Kidney glomerular epithelial cell (primary cell): ENCODE measurements around the gene GRIN2A.

Experiments used
- DNase-seq: peaks from one replicate; lab custom pipeline; 2025; lab: John Stamatoyannopoulos, UW

GRIN2A gene

GRCh38 chr16:9860876-9861275, 321.4 kb downstream of the GRIN2A start:
- DNase-seq = no peak

DNA sequence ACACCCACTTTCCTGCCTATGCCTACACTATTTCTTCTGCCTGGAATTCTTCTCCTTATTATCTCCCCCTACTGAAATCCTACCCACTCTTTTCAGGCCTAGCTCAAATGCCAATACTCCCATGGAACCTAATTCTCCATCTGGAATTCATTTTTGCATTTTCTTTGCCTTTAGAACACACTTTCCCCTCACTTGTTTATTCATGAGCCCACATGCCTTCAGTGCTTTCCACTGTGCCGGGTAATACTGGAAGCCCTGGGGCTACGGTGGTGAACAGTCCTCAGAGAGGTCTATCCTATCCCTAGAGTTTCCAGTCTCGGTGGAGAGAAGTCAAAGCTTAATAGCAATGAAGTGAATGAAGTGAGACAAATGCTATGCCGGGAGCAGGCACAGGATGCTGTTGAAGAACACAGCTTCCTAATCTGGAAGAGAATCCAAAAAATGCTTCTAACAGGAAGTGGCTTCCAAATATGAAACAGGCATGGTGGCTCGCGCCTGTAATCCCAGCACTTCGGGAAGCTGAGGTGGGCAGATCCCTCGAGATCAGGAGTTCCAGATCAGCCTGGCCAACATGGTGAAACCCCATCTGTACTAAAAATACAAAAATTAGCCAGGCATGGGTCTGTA, 322.4 kb downstream of the GRIN2A start:
- DNase-seq = no peak

- no peak for DNase-seq
Observed at GRCh38 chr16:9854675-9855074, 327.6 kb downstream of the GRIN2A start.

- DNase-seq = no peak
Observed at GRCh38 chr16:9852003-9852402, 330.2 kb downstream of the GRIN2A start.

GRCh38 chr16:9850817-9851216, 331.4 kb downstream of the GRIN2A start:
- no peak for DNase-seq

DNA sequence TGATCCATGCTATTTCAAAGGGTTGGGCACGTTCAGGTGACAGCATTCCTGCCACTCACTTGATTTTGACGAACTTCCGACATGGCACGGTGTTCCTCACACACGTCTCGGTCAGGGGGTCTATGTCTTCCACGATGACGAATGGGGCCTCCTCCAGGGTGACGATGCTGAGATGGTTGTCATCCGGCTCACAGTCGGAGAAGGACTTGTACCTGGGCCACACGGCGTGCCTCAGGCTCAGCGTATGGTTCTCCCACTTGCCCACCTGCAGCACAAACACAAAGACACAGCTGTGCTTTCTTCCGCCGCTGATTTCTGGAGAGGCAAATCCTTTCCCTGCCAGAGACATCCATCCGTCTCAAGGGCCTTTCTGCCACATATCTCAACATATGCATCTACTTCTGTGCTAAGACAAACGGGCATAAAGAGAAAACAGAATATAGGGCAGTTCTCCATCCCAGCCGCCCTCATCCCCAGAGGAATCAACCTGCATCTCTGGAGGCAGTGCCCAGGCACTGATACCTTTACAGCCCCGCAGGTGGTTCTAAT, 332.5 kb downstream of the GRIN2A start:
- no peak for DNase-seq

- no peak for DNase-seq
Observed at GRCh38 chr16:9847146-9847545, 335.1 kb downstream of the GRIN2A start.

DNA sequence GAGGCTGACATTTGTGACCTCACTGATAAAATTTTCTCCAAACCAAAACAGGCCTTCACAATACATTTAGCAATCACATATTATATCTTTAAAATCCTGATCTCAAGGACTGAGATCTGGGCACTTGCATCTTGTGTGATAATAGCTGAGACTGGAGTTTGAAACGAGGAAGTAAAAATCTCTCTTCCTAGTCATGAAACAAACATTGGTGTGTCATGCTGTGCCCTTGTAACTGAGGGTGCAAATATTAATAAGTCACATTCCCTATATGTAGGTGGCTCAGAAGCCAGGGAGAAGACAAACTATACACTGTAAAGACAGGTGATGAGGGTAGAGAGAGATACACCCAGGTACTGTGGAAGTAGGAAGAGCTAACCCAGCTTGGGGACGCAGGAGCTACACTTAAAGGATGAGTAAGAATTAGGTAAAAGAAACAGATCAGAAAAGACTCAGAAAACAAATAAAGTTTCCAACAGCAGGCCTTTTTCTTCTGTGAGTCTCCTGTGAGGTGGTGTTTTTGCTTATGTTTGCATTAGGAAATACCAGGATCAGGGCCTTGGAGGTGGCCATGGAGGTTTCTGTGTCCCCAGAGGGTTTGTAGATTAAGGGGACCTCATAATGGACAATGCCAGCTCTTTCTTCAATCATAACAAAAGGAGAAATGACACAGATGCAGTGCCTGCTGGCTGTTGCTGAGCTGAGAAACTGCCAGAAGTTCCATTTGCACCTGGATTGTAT, 335.7 kb downstream of the GRIN2A start:
- no peak for DNase-seq

GRCh38 chr16:9845661-9846361, 336.4 kb downstream of the GRIN2A start:
- DNase-seq = peak; percentile 9

GRCh38 chr16:9844361-9844760, 337.9 kb downstream of the GRIN2A start:
- DNase-seq = no peak

DNA sequence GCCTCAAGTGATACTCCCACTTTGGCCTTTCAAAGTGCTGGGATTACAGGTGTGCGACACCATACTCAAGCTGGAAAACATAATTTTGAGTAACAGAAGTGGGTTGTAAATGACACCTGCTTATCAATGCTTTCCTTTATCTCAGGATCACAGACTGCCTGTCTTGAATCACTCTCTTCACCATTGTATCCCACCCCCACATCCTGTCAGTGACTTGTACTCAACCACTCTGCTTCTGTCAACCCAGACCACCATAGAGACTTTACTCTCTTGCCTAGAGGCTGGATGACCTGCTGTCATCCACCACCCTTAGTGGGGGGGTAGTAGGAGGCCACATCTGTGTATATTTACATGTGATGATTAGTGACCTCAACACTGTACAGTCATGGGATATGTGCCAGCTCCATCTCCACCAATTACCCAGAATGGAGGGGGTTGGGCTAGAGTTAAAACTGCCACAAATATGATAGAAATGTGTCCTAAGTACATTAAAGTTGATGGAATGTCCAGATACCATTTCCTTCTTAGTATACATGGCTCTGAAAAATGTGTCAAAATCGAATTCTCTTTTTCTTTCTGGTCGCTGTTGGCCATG, 338.7 kb downstream of the GRIN2A start:
- no peak for DNase-seq

DNA sequence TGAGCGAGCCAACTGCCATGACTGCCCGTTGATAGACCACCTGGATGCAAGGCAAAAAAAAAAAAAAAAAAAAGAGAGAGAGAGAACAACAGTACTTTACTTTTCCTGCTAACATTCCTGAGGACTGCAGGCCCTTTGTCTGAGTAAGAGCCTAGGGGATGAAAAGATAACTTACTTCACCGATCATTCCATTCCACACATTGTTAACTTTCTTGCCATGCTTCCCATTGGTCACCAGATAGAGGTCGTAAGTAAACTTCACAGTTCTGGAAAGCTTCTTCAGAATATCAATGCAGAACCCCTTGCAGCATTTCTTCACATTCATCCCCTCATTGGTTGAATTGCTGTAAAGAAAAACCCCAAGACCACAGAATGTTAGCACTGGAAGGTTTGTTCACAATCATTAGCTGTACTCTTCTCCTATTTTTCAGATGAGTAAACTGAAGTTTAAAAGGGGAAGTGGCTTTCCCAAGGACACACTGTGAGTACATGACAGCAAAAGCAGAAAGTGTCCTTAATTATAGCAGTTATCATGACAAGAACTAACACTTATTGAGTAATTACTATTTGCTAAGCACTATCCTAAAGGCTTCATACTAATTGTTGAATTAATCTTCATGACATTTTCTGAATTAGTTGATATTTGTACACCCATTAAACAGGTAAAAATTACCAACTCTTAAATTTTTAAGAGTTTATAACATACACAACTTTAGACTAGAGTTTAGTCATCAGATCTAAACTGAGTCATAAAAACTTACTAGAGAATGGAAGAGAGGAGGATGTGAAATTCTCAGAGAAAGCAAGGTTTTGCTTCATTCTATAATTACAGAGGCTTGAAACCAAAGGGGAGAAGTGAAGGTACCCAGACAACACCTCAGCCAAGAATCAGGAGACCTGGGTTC, 341.2 kb downstream of the GRIN2A start:
- no peak for DNase-seq

GRCh38 chr16:9837481-9837880, 344.7 kb downstream of the GRIN2A start:
- no peak for DNase-seq

- DNase-seq = peak; percentile 3
Observed at GRCh38 chr16:9836118-9836736, 346.0 kb downstream of the GRIN2A start.

GRCh38 chr16:9827062-9827752, 355.0 kb downstream of the GRIN2A start:
- DNase-seq = no peak

DNA sequence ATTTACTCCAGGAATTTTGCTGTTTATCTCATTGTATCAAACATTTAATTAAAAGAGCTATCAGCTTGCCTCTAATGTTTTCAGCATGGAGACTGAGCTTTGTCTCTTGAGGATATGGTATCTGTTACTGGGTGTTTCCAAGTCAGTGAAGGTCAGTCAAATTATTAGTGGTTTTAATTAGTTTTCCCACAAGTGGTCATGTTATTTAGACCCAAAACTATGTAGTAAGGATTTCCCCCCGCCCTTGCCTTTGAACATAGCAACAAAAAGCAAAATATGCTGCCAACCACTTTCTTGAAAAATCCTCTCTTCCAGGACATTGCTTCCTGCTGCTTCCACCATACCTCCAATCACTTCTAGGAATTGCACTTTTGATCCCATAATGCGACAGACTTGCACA, 355.6 kb downstream of the GRIN2A start:
- no peak for DNase-seq

DNA sequence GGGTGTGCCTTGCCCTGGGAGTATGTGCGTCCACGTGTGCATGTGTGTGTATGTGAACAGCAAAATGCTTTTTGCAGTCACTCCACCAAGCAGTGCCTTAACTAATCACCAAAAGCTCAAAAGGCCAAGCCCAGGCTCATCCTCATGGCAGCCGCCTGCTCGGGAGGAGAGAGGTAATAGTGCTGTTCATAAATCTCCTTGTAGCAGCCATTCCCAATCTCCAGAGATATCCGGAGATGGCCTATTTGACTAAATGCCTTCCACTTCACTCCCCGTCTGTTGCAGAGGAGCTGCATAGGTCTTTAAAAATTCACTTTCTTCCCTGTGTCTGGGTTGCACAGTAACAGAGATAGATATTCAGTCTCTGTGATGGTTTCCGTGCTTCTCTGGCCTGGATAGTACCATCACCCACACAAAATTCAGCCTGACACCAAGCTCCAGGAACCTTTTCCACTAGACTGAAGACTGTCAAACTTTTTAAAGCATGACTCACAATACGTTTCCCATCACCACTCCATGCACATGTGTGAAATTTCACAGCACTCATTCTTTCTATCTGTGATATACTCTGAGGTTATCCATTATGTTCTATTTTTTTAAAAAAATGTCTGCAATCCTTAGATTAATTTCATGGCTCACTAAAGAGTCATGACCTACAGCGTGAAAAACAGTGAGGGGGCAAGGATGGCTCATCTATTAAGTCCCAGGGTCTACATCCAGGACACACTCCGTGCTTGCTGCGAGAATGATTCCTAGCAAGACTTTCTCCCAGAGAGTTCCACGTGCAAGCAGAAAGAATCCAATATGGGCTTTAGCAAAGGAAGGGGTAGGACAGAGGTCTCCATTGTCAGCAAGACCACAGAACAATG, 357.8 kb downstream of the GRIN2A start:
- DNase-seq = no peak

DNA sequence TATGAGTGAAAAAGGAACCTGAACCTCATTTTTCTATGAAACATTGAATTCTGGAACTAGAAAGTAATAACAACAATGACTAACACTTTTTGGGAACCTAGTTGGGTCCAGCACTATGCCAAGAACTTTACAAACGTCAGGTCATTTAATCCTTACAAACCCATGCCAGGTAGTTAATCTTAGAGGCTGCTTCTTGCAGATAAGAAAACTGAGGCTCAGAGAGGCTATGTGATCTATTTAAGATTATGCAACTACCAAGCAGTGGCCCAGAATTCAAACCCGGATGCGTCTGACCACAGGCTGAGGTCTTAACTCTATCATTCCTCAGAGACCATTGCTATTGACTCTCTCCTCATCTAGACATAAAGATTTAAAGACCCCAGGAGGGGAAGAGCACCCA, 358.7 kb downstream of the GRIN2A start:
- no peak for DNase-seq

- no peak for DNase-seq
Observed at GRCh38 chr16:9821970-9822369, 360.3 kb downstream of the GRIN2A start.
